HG03378 (cell line): ENCODE data around the gene PDP2.

Experiments
- ATAC-seq: cut with Tn5 transposase; IDR thresholded peaks from one replicate; pipeline ENCODE4 v1.9.1; 2021; ENCODE audit warnings: mild to moderate bottlenecking, moderate library complexity; ENCODE audit not compliant: unreplicated experiment

Gene PDP2

DNA sequence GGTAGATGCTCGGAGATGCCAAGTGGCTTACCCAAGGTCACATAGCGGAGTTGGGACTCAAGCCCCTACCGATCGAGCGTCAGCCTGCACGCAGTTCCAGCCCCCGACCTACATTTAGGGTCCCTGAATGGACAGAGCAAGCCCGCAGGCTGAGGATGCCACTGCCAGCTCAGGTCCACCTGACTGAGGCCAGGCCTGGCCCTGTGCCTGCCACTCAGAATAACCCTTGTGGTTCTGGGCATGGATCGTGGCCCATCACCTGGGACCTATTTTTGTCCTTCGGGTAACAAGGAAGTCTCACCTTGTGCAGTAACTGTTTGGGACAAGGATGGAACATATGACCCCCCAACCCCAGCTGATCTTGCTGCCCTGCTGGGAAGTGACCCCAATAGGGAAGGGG, 21.3 kb downstream of the PDP2 start:
- ATAC-seq = no peak

DNA sequence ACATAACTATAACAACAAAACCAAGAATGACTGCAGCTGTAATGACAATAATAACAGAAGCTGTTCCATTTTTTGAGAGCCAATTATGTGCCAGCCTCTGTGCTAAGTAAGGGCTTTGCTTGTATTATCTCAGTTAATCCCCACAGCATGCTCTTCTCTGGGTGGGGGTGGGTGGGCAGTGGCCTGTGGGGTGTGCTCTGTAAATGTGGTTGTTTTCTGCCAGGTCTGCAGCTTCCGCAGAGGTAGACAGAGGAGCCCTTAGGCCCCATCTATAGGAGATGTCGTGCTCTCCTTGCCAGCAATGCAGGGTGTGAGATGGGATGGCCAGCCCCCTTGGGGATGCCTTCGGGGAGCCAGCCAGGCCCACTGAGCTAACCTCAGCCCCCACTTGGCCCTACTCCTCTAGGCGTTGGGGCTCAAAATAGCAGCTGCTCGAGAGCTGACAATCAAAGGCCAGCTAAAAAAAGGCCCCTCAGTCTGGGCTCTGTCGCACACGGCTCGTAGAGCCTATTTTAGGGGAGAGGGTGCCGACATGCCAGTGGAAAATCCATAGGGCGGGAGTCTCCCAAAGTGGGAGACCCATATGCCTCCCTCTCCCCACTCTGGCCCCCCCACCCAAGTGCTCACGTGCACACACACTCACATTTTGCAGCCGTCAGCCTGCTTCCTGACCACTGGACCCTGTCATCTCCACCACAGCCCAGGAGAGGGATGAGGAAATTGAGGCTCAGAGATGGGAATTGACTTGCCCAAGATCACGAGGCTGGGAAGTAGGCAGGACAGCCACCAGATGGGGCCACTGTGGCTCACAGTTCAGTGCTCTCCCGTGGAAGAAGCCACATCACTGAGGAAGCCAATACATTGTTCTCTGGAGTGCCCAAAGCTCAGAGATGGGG, 22.6 kb downstream of the PDP2 start:
- ATAC-seq = no peak

DNA sequence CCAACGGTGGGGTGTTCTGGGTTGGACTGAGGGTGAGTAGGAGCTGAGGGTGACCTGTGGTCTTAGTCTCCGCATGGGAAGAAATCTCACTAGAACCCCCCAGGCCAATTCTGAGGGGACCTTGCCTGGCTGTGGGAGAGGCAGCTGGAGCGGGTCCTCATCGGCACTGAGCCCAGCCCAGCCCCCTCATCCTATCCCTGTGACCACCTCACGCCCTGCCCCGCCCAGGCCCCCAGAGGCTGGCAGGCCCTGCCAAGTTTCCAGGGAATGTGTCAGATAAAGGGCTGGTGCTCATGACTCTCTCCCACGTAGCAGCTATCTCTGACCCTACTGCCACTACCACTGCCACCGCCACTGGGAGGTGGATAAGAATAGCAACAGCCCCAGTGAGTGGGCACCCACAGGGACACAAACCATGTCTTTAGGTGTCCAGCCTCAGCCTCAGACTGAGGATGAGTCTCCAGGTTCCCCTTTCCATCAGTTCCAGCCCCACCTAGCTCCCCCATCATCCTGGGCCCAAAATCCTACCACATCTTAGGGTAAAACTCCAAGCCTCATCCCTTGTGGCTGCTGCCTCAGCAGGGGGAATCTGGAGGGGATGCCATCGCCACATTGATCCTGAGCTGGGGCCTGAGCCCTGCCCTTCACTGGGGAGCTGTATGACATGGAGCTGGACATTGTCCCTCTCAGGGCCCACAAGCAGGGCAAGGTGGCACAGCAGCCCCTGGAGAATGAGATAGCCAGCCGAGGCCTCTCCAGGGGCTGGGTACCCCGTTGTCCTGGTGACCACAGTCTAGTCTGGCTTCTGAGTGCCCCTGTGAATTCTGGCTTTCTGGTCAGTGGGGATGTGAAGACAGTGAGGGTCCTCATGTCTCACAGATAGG, 23.5 kb downstream of the PDP2 start:
- no peak for ATAC-seq

DNA sequence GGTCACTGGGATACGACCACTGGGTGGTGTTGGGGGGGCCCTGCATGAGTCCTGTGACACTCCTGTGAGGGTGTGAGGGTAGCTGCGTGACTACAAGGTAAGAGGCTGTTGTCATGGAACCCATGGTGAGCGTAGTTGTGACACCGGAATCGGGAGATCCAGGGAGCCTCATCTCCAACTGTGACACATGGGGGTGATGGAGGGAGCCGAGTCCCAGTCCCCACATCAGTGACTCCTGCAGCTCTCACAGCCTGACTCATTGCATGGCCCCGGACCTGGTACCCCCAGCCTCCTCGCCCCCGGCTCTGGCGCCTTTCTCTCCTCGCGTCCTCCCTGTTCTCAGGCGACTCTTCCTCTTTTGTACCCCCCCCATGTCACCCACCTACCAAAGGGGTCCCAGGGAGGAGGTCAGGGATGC, 24.1 kb downstream of the PDP2 start:
- no peak for ATAC-seq

DNA sequence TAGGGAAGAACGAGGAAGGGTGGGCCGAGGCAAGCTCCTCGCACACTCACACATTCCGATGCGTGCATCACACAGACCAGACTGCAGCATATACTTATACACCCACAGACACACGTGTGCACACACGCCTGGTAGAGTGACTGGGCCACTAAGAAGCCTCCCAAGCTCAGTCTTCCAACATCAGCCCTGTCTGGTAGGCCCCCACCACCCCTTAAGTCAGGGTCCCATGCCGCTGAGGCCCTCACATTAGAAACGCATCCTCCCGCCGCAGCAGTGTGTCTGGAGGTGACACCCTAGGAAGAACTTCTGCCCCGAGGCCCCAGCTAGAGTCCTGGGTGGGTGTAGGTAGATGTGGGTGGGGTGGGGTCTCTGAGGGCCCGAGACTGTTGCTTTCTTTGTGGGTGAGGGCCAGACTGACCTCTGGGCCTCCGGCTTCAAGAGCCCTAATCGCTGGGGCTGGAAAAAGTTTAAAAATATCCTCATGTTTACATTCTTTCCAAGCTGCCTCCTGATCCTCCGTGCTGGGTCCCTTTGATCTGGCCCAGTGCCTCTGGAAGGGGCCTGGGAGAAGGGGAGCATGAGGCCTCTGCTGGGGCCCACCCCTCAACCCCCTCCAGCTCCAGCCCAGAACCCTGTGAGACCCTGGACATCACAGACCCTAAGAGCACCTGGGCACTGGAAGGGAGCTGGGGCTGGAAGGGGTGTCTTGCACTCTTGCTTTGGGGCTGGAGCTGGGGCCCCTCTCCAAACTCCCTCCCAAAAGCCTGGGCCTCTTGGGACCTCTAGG, 24.7 kb downstream of the PDP2 start:
- ATAC-seq = no peak

DNA sequence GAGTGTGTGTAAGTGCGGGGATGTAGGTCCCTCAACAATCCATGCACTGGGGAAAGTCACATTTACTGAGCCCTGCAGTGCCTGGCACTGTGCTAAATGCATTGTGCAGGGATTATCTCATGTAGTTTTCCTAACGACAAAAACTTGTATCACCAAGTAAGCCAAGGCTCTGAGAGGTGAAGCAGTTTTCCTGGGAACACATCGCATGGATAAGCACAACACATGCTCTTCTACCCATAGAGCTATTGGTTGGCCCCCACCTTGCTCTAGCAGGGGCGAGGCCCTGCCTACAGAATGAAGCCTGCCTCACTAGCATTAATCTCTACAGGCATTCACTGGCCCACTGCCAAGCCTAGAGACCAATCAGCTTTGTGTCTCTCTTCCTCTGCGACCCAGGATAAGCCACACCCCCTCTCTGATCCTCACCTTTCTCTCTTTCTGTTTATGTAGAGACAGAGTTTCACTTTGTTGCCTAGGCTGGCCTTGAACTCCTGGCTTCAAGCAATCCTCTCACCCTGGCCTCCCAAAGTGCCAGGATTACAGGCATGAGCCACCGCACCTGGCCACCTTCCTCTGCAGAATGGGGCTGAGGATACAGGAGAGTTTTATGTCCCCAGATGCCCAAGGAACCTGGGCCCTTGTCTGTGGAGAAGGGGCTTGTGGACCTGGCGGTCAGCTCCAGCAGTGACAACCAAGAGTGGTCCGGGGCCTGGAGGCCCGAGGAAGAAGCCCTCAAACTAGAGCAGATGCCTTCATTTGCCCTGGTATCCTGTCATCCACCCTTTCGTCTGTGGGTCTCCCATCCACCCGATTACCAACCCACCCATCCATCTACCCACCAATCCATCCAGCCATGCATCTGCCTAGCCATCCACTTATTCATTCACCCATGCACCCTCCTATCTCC, 25.6 kb downstream of the PDP2 start:
- no peak for ATAC-seq

- ATAC-seq = no peak
Measured at GRCh38 chr16:66906916-66907836, 26.9 kb downstream of the PDP2 start.

DNA sequence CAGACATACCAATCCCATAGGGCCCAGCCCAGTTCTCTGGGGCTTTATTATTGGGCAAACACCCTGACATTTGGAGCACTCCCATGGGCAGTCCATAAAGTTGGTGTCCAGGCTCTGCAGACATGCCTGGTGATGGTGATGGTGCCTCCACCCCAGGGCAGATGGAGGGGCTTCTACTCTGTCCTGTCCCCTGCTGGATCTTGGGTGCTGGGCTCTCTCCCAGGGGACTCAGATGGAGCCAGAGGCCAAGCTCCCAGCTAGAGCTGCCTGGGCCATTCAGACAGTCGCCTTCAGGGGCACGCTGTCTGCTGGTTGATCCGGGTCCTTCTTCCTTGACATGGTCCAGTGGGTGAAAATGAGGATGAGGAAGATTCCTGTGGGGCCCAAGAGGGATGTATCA, 27.8 kb downstream of the PDP2 start:
- no peak for ATAC-seq

- no peak for ATAC-seq
Measured at GRCh38 chr16:66908762-66909559, 28.6 kb downstream of the PDP2 start.

DNA sequence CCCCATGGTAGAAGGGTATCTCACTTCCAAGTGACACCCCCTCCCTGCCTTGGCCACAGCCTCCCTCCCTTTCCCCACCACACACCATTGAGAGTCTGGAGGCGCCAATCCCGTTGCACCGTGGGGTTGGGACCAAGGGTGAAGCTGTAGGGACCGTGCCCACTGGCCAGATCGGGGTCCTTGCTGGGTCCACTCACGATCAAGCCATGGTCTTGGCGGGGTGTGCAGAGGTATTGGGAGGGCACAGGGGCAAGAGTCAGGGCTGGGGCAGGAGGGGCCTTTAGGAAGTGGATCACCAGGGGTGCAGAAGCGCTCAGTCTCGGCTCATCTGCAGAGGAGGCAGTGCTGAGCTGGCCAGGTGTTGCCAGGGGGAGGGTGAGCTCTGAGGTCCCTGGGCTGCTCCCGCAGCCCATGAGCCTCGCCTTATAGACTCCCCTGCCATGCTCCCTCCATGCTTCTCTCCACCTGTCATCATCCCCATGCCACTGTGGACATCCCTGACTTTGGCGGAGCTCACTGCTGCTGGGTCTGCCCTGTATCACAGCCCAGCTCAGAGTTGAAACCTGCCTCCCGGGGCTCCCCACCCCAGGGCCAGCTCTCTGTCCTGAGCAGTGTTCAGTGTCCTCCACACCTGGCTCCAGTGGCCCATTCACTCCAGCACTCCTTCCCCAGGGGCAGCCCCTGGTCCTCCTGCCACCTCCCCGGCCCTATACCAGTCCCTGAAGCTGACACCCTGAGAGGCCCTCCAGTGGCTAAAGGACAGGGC, 30.0 kb downstream of the PDP2 start:
- no peak for ATAC-seq

GRCh38 chr16:66911112-66911511, 30.8 kb downstream of the PDP2 start:
- ATAC-seq = no peak

GRCh38 chr16:66911801-66912200, 31.5 kb downstream of the PDP2 start:
- no peak for ATAC-seq

DNA sequence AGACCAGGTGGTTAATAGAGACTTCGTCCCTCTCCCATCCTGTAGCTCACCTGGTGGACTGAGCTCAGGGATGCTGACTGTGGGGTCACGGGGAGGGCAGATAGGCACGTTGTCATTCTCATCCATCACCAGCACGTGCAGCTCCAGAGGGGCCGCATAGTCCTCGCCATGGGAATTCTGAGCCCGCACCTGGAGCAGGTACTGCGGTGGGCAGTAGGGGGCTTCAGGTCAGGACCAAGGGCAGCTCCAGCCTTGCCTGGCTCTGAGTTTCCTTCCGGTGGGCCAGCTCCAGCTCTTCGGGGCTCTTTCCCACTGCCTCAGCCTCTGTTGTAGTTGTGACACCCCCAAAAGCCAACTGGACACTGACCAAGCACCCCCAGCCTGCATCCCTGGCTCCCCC, 32.8 kb downstream of the PDP2 start:
- no peak for ATAC-seq

DNA sequence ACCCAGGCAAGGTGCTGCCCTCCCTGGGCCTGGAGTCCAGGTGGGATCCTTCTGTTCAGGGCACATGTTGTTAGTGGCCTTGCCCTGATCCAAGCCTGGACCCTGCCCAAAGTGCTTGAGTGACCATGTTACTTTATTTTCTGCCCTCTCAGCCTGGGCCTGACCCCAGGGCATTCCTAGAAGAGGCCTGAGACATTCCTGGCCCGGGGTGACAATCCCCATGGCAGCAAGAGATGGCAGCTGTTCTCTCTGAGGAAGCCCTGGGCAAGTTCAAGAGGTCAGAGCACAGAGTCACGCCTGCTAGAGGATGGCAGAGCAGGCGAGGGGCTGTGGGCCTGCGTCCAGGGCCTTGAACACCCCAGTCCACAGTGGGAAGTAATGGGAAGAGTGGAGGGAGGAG, 33.4 kb downstream of the PDP2 start:
- ATAC-seq = no peak

- no peak for ATAC-seq
Measured at GRCh38 chr16:66914541-66914940, 34.2 kb downstream of the PDP2 start.

GRCh38 chr16:66915041-66915440, 34.7 kb downstream of the PDP2 start:
- ATAC-seq = no peak

DNA sequence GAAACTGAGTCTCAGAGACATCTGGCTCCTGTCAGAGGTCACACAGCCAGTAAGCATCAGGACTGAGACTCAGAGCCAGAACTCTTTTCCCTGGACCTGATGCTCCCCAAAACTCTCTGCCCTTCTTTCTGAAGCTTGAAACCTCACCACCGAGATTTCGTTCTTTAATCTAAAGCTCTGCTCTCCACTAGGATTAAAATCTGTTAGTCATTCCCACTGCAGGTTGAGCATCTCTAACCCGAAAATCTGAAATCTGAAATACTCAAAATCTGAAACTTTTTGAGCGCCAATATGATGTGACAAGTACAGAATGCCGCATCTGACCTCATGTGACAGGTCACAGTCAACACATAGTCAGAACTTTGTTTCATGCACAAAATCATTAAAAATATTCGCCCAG, 36.2 kb downstream of the PDP2 start:
- no peak for ATAC-seq

DNA sequence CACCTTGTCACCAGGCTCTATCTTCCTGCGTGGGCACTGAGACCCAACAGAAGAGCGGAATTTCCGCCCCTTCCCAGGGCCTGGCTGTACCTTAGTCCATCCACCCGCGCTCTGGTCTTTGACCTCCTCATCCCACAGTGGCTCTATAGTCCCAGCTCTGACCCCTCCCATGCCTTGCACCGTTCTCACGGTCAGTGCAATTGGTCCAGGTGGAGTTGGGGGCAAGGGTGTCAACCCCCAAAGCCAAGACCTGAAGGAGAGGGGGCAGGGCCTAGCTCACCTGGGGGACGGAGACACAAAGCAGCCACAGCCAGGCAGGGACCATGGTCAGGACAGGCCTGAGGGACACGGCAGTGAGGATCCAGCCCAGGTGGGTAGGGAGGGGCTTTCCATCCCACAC, 37.4 kb downstream of the PDP2 start:
- no peak for ATAC-seq
